NCI-H345 treated with DMSO at 0.1 percent for 48 hours (cell line): ENCODE measurements around the gene TP53BP1.
"Not testable (repeated sequence)": the region's sequence is repeated elsewhere in the genome, so short reads cannot be mapped to it uniquely, and the experiment has no call there.

Source experiments
- DNase-seq: peaks from one replicate; lab custom pipeline; 2025; ENCODE audit not compliant: unreplicated experiment; lab: John Stamatoyannopoulos, UW

The TP53BP1 gene, protein sequence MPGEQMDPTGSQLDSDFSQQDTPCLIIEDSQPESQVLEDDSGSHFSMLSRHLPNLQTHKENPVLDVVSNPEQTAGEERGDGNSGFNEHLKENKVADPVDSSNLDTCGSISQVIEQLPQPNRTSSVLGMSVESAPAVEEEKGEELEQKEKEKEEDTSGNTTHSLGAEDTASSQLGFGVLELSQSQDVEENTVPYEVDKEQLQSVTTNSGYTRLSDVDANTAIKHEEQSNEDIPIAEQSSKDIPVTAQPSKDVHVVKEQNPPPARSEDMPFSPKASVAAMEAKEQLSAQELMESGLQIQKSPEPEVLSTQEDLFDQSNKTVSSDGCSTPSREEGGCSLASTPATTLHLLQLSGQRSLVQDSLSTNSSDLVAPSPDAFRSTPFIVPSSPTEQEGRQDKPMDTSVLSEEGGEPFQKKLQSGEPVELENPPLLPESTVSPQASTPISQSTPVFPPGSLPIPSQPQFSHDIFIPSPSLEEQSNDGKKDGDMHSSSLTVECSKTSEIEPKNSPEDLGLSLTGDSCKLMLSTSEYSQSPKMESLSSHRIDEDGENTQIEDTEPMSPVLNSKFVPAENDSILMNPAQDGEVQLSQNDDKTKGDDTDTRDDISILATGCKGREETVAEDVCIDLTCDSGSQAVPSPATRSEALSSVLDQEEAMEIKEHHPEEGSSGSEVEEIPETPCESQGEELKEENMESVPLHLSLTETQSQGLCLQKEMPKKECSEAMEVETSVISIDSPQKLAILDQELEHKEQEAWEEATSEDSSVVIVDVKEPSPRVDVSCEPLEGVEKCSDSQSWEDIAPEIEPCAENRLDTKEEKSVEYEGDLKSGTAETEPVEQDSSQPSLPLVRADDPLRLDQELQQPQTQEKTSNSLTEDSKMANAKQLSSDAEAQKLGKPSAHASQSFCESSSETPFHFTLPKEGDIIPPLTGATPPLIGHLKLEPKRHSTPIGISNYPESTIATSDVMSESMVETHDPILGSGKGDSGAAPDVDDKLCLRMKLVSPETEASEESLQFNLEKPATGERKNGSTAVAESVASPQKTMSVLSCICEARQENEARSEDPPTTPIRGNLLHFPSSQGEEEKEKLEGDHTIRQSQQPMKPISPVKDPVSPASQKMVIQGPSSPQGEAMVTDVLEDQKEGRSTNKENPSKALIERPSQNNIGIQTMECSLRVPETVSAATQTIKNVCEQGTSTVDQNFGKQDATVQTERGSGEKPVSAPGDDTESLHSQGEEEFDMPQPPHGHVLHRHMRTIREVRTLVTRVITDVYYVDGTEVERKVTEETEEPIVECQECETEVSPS (N-terminal part only)

DNA sequence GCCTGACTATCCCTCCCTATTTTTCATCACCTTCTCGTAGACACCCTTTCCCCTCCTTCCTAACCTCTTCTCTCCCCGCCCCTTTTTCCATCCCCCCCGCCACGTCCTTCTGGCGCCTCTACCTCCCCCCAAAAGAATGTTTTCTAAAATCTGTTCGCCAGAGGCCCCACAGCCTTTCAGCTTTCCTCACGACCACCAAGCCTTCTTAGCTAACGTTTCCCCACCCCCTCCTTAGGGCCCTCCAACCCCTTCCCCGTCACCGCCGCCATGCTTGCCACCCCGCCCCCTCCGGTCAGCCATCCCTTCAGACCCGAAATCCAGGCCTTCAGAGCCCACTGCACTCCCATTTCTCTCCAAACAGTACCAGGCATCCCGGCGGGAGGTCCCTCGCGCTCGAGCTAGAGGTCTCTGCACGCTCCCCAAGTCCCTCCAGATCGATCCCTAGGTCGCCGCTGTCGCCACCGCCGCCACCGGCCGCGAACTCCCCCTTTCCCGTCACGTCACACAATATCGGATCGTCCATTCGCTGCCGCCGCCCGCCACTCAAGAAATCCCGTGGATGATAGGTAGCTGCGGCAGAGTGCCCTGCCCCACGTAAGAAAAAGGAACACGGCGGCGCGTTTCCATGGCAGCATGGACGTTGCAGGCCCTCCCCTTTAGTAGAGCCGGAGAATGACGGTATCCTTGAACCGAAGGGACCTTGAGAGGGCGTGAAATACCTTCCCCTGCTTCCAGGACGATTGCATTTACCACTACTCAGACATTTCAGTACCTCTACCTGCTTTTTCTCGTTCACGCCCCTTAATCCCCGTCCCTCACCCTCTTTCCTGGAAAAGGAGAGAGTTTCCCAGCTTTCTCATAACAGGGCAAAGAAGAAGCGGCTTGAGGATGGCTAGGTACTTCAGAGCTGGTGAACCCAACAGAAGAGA, at the start of gene TP53BP1:
Gene TP53BP1, minus strand, starts transcription at position 484 of the 929 bp plus-strand sequence. Its CDS starts 113 bp downstream, at position 371.
- peak; percentile 79 for DNase-seq

- no peak for DNase-seq
Observed at GRCh38 chr15:43541785-43542184, 48.8 kb upstream of the TP53BP1 start.

DNA sequence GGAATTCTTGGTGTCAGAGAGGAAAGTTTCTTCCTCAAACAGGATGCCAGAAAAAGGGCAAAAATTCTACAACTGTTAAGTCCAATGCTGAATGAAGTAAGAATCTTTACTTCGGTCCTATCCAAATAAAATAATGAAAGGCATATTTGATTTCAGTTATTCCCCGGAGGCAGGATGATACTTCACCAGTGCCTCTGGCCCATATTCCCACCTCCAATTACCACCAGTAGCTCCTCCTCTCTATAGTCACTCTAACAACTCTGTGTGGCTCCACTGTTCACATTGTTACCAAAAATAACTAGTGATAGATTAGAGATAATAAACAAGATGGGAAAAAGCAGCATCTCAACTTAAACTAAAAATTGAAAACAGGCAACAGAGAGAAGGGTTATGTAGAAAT, 45.1 kb upstream of the TP53BP1 start:
- no peak for DNase-seq

DNA sequence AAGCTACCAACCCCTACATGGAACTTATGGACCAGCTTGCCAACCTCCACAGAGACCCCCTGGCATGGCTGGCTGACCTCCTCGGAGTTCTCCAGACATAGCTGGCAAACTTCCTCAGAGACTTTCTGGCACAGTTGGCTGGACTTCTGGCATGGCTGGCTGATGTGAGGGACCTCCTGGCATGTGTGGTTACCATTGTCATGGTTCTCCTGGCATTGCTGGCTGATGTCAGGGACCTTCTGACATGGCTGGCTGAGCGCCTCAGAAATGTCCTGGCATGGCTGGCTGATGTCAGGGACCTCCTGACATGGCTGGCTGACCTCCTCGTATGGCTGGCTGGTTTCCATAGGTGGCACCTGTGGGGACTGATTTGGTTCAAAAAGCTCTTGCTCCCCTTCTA, 41.9 kb upstream of the TP53BP1 start:
- DNase-seq = no peak

DNA sequence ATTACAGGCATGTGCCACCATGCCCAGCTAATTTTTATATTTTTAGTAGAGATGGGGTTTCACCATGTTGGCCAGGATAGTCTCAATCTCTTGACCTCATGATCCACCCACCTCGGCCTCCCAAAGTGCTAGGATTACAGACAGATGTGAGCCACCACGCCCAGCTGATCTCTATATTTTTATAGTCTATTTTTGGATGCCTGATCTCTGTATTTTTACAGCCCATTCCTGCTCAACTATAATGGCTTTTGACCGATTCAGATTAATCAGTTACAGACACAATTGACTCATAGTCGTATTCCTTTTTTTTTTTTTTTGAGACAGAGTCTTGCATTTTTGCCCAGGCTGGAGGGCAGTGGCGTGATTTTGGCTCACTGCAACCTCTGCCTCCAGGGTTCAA, 39.9 kb upstream of the TP53BP1 start:
- DNase-seq = not testable (repeated sequence)

- DNase-seq = no peak
Observed at GRCh38 chr15:43531018-43531670, 38.2 kb upstream of the TP53BP1 start.

- no peak for DNase-seq
Observed at GRCh38 chr15:43529587-43530345, 36.8 kb upstream of the TP53BP1 start.

DNA sequence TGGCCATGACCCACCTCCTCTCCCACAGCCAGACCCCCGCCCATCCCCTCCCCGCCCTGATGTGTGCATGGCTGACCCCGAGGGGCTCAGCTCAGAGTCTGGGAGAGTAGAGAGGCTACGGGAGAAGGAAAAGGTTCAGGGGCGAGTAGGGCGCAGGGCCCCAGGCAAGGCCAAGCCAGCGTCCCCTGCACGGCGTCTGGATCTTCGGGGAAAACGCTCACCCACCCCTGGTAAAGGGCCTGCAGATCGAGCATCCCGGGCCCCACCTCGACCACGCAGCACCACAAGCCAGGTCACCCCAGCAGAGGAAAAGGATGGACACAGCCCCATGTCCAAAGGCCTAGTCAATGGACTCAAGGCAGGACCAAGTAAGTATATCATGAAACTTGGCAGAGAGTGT, 36.2 kb upstream of the TP53BP1 start:
- no peak for DNase-seq

- DNase-seq = no peak
Observed at GRCh38 chr15:43528542-43529007, 35.6 kb upstream of the TP53BP1 start.

DNA sequence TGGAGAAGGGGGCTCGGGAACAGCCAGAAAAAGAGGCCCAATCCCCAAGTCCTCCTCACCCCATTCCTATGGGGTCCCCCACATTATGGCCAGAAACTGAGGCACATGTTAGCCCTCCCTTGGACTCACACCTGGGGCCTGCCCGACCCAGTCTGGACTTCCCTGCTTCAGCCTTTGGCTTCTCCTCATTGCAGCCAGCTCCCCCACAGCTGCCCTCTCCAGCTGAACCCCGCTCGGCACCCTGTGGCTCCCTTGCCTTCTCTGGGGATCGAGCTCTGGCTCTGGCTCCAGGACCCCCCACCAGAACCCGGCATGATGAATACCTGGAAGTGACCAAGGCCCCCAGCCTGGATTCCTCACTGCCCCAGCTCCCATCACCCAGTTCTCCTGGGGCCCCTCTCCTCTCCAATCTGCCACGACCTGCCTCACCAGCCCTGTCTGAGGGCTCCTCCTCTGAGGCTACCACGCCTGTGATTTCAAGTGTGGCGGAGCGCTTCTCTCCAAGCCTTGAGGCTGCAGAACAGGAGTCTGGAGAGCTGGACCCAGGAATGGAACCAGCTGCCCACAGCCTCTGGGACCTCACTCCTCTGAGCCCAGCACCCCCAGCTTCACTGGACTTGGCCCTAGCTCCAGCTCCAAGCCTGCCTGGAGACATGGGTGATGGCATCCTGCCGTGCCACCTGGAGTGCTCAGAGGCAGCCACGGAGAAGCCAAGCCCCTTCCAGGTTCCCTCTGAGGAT, 35.0 kb upstream of the TP53BP1 start:
- DNase-seq = no peak

- no peak for DNase-seq
Observed at GRCh38 chr15:43527016-43527801, 34.3 kb upstream of the TP53BP1 start.

GRCh38 chr15:43526261-43526930, 33.4 kb upstream of the TP53BP1 start:
- DNase-seq = no peak

- DNase-seq = no peak
Observed at GRCh38 chr15:43525131-43525530, 32.2 kb upstream of the TP53BP1 start.

DNA sequence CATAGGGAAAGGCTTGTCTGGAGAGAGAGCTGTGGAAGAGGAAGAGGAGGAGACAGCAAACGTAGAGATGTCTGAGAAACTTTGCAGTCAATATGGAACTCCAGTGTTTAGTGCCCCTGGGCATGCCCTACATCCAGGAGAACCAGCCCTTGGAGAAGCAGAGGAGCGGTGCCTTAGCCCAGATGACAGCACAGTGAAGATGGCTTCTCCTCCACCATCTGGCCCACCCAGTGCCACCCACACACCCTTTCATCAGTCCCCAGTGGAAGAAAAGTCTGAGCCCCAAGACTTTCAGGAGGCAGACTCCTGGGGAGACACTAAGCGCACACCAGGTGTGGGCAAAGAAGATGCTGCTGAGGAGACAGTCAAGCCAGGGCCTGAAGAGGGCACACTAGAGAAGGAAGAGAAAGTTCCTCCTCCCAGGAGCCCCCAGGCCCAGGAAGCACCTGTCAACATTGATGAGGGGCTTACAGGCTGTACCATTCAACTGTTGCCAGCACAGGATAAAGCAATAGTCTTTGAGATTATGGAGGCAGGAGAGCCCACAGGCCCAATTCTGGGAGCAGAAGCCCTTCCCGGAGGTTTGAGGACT, 31.4 kb upstream of the TP53BP1 start:
- DNase-seq = no peak

GRCh38 chr15:43523646-43524045, 30.7 kb upstream of the TP53BP1 start:
- no peak for DNase-seq

- no peak for DNase-seq
Observed at GRCh38 chr15:43522247-43522646, 29.3 kb upstream of the TP53BP1 start.
